Measurements from ENCODE around the gene C1orf122. TPM values are rescaled to one million over a fixed set of nuclear protein-coding genes. Genes with fewer than 3 reads are reported as not detected.

Gene C1orf122
- total RNA-seq, 1 experiment from 2014 or later: 72.5 TPM

- peaks cover 13% of the 10 kb centered on the region for H3K4me1 ChIP-seq (ENCODE audit: insufficient read depth, low read length)
- H4K20me1 ChIP-seq (ENCODE audit: low read length): peaks cover 11% of the 10 kb centered on the region; the same call in 1 of the 2 replicates
- no peak overlapping the region for H3K4me2 ChIP-seq (ENCODE audit: low read length)
- no TSS peak for BruUV-seq (replicated peaks)
- H3K36me3 ChIP-seq (ENCODE audit: low read depth, low read length): peaks cover 12% of the 10 kb centered on the region; the same call in 1 of the 2 replicates
- DNase-seq (no peak), ATAC-seq (no peak)
- no peaks in the 10 kb centered on the region for H3K9me3 ChIP-seq (ENCODE audit: low read length)
- H2AFZ ChIP-seq (ENCODE audit: low read length): no peak overlapping the region
- ChIA-PET CTCF (no interaction called here), POLR2A (ENCODE audit: unreplicated experiment) (no interaction called here)
- intact Hi-C loops (cut with micrococcal nuclease): no loop called here
- no peaks in the 10 kb centered on the region for H3F3A ChIP-seq (ENCODE audit: low read length, unreplicated experiment)
- H3K9ac ChIP-seq (ENCODE audit: low read length): no peak overlapping the region
- H3K79me2 ChIP-seq (ENCODE audit: low read length): peaks cover 79% of the 10 kb centered on the region
- TF ChIP-seq CTCF (conservative IDR thresholded peaks at IDR 0.05; ENCODE audit: low read depth, low read length) (no peak), EZH2phosphoT487 (IDR thresholded peaks at IDR 0.05; ENCODE audit: borderline replicate concordance, low read length) (no peak), EZH2 (IDR thresholded peaks at IDR 0.05; ENCODE audit: low read length, unreplicated experiment) (no peak)
- H3K27ac ChIP-seq (ENCODE audit: low read length): no peak overlapping the region
- H3K4me3 ChIP-seq (ENCODE audit: low read length): no peak overlapping the region
- H3K9me2 ChIP-seq (replicated peaks; ENCODE audit: low read length): no peaks in the 10 kb centered on the region
- H3K27me3 ChIP-seq (ENCODE audit: low read length): no peaks in the 10 kb centered on the region
These were observed 45.6 kb downstream of the C1orf122 start for GRCh38 chr1:37853157-37853556.

- H3K27me3 ChIP-seq (ENCODE audit: low read length): no peaks in the 10 kb centered on the region
- POLR2A ChIA-PET (ENCODE audit: unreplicated experiment): no interaction called here
- DNase-seq (no peak), ATAC-seq (no peak)
- H3K4me2 ChIP-seq (ENCODE audit: low read length): no peak overlapping the region
- BruUV-seq (replicated peaks): no TSS peak
- intact Hi-C loops (cut with micrococcal nuclease): no loop called here
- H3F3A ChIP-seq (ENCODE audit: low read length, unreplicated experiment): no peaks in the 10 kb centered on the region
- peaks cover 81% of the 10 kb centered on the region for H3K79me2 ChIP-seq (ENCODE audit: low read length)
- H3K4me1 ChIP-seq (ENCODE audit: insufficient read depth, low read length): peaks cover 18% of the 10 kb centered on the region
- CTCF ChIA-PET: no interaction called here
- no peak overlapping the region for H2AFZ ChIP-seq (ENCODE audit: low read length)
- peaks cover 12% of the 10 kb centered on the region; the same call in 1 of the 2 replicates for H3K36me3 ChIP-seq (ENCODE audit: low read depth, low read length)
- no peak overlapping the region for H3K9ac ChIP-seq (ENCODE audit: low read length)
- H4K20me1 ChIP-seq (ENCODE audit: low read length): peaks cover 11% of the 10 kb centered on the region; the same call in 1 of the 2 replicates
- no peaks in the 10 kb centered on the region for H3K9me2 ChIP-seq (replicated peaks; ENCODE audit: low read length)
- TF ChIP-seq EZH2 (IDR thresholded peaks at IDR 0.05; ENCODE audit: low read length, unreplicated experiment): no peak
- no peak for TF ChIP-seq CTCF (conservative IDR thresholded peaks at IDR 0.05; ENCODE audit: low read depth, low read length)
- no peak for TF ChIP-seq EZH2phosphoT487 (IDR thresholded peaks at IDR 0.05; ENCODE audit: borderline replicate concordance, low read length)
- H3K4me3 ChIP-seq (ENCODE audit: low read length): no peak overlapping the region
- no peaks in the 10 kb centered on the region for H3K9me3 ChIP-seq (ENCODE audit: low read length)
- H3K27ac ChIP-seq (ENCODE audit: low read length): no peak overlapping the region
These were observed 46.8 kb downstream of the C1orf122 start for GRCh38 chr1:37854406-37854805.

Other genes starting within 250 kb of the C1orf122 start
- 93.4 and 110 TPM in 2 replicates for gene GNL2, start 211.9 kb upstream of the C1orf122 start, total RNA-seq (2014; rRNA removed)
- not detected in 2 replicates for gene RSPO1, start 172.9 kb upstream of the C1orf122 start, total RNA-seq (2014; rRNA removed)
- gene CDCA8, start 115.3 kb upstream of the C1orf122 start, total RNA-seq (2014; rRNA removed): 30.1 and 31.8 TPM in 2 replicates
- 1.8 and 3.5 TPM in 2 replicates for gene EPHA10, start 42.7 kb upstream of the C1orf122 start, total RNA-seq (2014; rRNA removed)
- 47.6 and 54.1 TPM in 2 replicates for gene MANEAL, start 13.9 kb upstream of the C1orf122 start, total RNA-seq (2014; rRNA removed)
- 41.8 and 51.9 TPM in 2 replicates for gene YRDC, start 418 bp downstream of the C1orf122 start, total RNA-seq (2014; rRNA removed)
- 5.4 and 10.7 TPM in 2 replicates for gene MTF1, start 51.8 kb downstream of the C1orf122 start, total RNA-seq (2014; rRNA removed)
- gene INPP5B, start 139.3 kb downstream of the C1orf122 start, total RNA-seq (2014; rRNA removed): 10.5 and 12.1 TPM in 2 replicates
- gene SF3A3, start 182.2 kb downstream of the C1orf122 start, total RNA-seq (2014; rRNA removed): 103 and 142 TPM in 2 replicates
- 3.6 and 6.3 TPM in 2 replicates for gene FHL3, start 197.7 kb downstream of the C1orf122 start, total RNA-seq (2014; rRNA removed)
- gene UTP11, start 204.9 kb downstream of the C1orf122 start, total RNA-seq (2014; rRNA removed): 33.8 and 48.1 TPM in 2 replicates
- not detected in 2 replicates for gene POU3F1, start 239.0 kb downstream of the C1orf122 start, total RNA-seq (2014; rRNA removed)

All from PC-3 (cell line).